Kidney epithelial cell (primary cell): ENCODE data around the gene GGACT. TPM values are rescaled to one million over a fixed set of nuclear protein-coding genes. Genes with fewer than 3 reads are reported as not detected.
"Not testable (repeated sequence)": the region's sequence is repeated elsewhere in the genome, so short reads cannot be mapped to it uniquely, and the experiment has no call there.

Experiments
- DNase-seq: peaks from one replicate; pipeline ENCODE4 v3.0.0-alpha.2; 2010; ENCODE audit warnings: low read depth
- H3K27me3 ChIP-seq: 2 replicates; pipeline ENCODE4 v1.6.0; 2011; ENCODE audit warnings: low read length; ENCODE audit not compliant: control insufficient read depth, insufficient read depth
- H3K36me3 ChIP-seq: 2 replicates; pipeline ENCODE4 v1.5.1; 2011; ENCODE audit warnings: low read length; ENCODE audit not compliant: control insufficient read depth, insufficient read depth
- H3K4me3 ChIP-seq: 2 replicates; pipeline ENCODE4 v1.5.1; 2011; ENCODE audit warnings: low read depth, mild to moderate bottlenecking, control low read depth, low read length
- total RNA-seq: library from RNA; depleted of rRNA; stranded (reverse); fragments of >200 nt; gene quantifications from 2 replicates; pipeline ENCODE4 v1.2.3, GENCODE V29; 2015
- TF ChIP-seq, protein P1 (sequence below): IDR thresholded peaks from 2 replicates; pipeline ENCODE4 v1.5.1; 2011; ENCODE audit warnings: mild to moderate bottlenecking, moderate library complexity, low read length, control low read depth, inconsistent platforms; ENCODE audit not compliant: insufficient read depth, poor library complexity, severe bottlenecking

GGACT gene
- total RNA-seq, 1 donor from 2014 or later, result 27.4 TPM

DNA sequence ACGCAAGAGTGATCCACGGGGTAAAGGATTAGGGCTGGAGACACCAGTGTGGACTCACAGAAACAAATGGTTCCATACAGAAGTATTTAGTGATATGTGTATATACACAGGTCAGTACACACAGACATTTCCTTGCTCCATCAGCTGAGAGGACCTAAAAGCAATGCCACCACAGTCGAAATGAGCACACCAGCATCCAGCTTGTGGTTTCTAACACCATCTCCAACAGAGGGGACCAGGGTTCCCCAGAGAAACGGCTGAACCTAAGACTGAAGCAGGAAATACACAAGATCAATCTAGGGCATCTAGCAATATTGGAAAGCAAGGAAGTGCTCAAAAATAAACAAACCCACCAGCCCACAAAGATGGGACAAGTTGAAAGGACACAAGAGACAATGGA lies 7.6 kb downstream of the GGACT start:
- TF ChIP-seq, protein P1, sequence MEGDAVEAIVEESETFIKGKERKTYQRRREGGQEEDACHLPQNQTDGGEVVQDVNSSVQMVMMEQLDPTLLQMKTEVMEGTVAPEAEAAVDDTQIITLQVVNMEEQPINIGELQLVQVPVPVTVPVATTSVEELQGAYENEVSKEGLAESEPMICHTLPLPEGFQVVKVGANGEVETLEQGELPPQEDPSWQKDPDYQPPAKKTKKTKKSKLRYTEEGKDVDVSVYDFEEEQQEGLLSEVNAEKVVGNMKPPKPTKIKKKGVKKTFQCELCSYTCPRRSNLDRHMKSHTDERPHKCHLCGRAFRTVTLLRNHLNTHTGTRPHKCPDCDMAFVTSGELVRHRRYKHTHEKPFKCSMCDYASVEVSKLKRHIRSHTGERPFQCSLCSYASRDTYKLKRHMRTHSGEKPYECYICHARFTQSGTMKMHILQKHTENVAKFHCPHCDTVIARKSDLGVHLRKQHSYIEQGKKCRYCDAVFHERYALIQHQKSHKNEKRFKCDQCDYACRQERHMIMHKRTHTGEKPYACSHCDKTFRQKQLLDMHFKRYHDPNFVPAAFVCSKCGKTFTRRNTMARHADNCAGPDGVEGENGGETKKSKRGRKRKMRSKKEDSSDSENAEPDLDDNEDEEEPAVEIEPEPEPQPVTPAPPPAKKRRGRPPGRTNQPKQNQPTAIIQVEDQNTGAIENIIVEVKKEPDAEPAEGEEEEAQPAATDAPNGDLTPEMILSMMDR, result no peak

DNA sequence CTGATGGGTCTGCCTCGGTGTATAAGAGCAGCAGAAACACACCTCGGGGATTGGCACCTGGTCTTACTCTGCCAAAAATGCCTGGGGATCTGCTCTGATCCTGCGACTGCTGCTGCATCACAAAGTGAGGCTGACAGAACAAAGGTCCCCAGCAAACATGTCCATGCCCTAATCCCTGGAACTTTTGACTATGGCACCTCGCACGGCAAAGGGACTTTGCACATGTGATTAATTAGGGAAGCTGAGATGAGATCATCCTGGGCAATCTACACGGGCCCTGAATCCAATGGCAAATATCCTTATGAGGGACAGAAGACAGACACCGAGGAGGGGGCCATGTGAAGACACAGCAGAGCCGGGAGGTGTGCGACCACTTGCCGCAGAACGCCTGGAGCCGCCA lies 8.5 kb downstream of the GGACT start:
- no peak overlapping the region for H3K4me3 ChIP-seq
- H3K27me3 ChIP-seq, result no peaks in the 10 kb centered on the region
- DNase-seq, result no peak
- no peaks in the 10 kb centered on the region for H3K36me3 ChIP-seq
- TF ChIP-seq, protein P1, result no peak

More for the DNA sequence above, 7.6 kb downstream of the GGACT start:
- Histone ChIP-seq H3K36me3 (no peaks in the 10 kb centered on the region), H3K4me3 (no peak overlapping the region), H3K27me3 (no peaks in the 10 kb centered on the region)
- no peak for DNase-seq

DNA sequence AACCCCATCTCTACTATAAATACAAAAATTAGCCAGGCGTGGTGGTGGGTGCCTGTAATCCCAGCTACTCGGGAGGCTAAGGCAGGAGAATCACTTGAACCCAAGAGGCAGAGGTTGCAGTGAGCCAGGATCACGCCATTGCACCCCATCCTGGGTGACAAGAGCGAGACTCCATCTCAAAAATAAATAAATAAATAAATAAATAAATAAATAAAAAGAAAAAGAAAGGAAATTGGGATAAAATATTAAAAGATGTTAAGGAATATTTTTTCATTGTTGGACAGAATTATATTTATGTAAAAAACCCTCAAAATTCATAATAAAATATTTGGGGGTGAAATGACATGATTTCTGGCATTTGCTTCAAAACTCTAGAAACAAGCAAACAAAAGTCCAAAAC lies 11.3 kb downstream of the GGACT start:
- H3K27me3 ChIP-seq, result not testable (repeated sequence)

DNA sequence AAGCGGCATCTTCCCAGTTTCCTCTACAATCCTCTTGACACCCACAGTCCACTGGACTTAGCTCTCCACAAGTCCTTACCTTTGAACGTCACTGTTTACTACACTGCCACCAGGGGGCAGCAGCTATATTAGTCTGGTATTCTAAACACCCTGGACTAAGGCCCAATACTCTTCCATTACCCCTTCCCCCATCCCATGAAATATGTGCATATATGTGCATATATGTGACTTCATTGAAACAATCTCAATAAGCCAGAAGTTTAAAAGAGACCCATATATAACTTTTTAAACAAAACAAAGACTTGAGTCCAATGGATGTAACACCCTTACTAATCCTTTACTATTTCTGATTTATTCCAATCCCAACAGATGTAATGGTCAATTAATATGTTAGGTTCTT lies 15.5 kb downstream of the GGACT start:
- DNase-seq, result peak; percentile 26
- H3K27me3 ChIP-seq, result no peaks in the 10 kb centered on the region
- H3K36me3 ChIP-seq, result no peaks in the 10 kb centered on the region
- TF ChIP-seq, protein P1, result peak; percentile 71
- H3K4me3 ChIP-seq, result no peak overlapping the region

More for the DNA sequence above, 11.3 kb downstream of the GGACT start:
- not testable (repeated sequence) for H3K4me3 ChIP-seq, H3K36me3 ChIP-seq, DNase-seq

DNA sequence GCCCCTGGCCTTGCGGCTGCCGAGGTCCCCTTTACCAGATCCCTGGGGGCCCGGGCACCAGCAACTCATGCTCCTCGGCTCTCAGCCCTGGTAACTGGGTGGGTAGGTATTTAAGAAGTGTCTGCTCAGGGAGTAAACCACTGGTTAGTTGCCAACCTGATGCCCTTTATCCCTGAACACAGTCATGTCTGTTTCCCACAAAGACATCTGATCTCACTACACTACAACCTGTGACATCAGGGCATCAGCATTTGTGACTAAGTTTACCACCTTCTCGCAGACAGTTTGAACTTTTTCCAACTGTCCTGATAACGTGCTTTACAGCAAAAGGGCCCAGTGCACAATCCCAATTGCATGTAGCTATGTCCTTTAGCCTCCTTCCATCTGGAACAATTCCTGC lies 22.0 kb downstream of the GGACT start:
- TF ChIP-seq, protein P1, result no peak
- Histone ChIP-seq H3K27me3 (no peaks in the 10 kb centered on the region), H3K36me3 (peaks cover 1% of the 10 kb centered on the region), H3K4me3 (no peak overlapping the region)
- DNase-seq, result no peak

DNA sequence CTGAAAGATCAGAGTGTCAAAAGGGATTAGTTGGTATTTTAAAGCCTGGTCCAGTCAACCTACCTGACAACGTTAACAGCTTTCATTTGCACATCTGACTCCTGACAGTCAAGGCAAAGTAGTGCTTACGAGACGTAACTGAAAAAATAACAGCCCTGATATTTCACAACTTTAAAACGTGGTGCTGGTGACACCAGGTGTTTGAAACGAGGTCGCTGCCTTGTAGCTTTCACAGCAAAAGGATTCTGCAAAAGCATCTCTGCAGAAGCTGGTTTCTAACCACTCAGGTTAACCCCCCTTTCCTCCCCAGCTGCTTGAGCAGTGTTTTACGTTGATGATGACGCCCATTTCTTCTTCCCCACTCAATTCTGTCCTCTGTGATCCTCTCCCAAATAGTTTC lies 23.3 kb downstream of the GGACT start:
- peaks cover 1% of the 10 kb centered on the region for H3K36me3 ChIP-seq
- TF ChIP-seq, protein P1, result no peak
- no peaks in the 10 kb centered on the region for H3K27me3 ChIP-seq
- no peak overlapping the region for H3K4me3 ChIP-seq
- DNase-seq, result no peak
